Neural progenitor cell (in vitro differentiated cells): ENCODE measurements around the gene STRADB. TPM values are rescaled to one million over a fixed set of nuclear protein-coding genes. Genes with fewer than 3 reads are reported as not detected.

ENCODE experiments used
- DNase-seq: peaks from one replicate; pipeline ENCODE4 v3.0.0-alpha.2; 2016; ENCODE audit warnings: low spot score
- H2AFZ ChIP-seq: fragments of 200-600 bp; sonication (generic); replicated peaks from 2 replicates; pipeline ENCODE4 v1.6.1; 2016; ENCODE audit warnings: antibody characterized with exemption
- H3F3A ChIP-seq: fragments of 200-600 bp; sonication (generic); 2 replicates; pipeline ENCODE4 v1.6.1; 2016; ENCODE audit warnings: antibody characterized with exemption, low read depth
- H3K27ac ChIP-seq: fragments of 200-600 bp; sonication (generic); 2 replicates; pipeline ENCODE4 v1.5.1; 2016; ENCODE audit warnings: mild to moderate bottlenecking
- H3K27me3 ChIP-seq: fragments of 200-600 bp; sonication (generic); 2 replicates; pipeline ENCODE4 v1.6.1; 2016; ENCODE audit warnings: mild to moderate bottlenecking, moderate library complexity
- H3K36me3 ChIP-seq: fragments of 200-600 bp; sonication (generic); 2 replicates; pipeline ENCODE4 v1.5.1; 2016
- H3K4me1 ChIP-seq: fragments of 200-600 bp; sonication (generic); 2 replicates; pipeline ENCODE4 v1.6.1; 2016; ENCODE audit warnings: mixed run types
- H3K4me2 ChIP-seq: fragments of 200-600 bp; sonication (generic); 2 replicates; pipeline ENCODE4 v1.6.1; 2016
- H3K4me3 ChIP-seq: fragments of 200-600 bp; sonication (generic); 2 replicates; pipeline ENCODE4 v1.5.1; 2016
- H3K79me2 ChIP-seq: fragments of 200-600 bp; sonication (generic); 2 replicates; pipeline ENCODE4 v1.6.1; 2016; ENCODE audit warnings: low read depth
- H3K9ac ChIP-seq: fragments of 200-600 bp; sonication (generic); 2 replicates; pipeline ENCODE4 v1.6.1; 2016
- H3K9me3 ChIP-seq: fragments of 200-600 bp; sonication (generic); 2 replicates; pipeline ENCODE4 v1.5.1; 2016; ENCODE audit warnings: low read depth
- H4K20me1 ChIP-seq: fragments of 200-600 bp; sonication (generic); 2 replicates; pipeline ENCODE4 v1.6.1; 2016; ENCODE audit warnings: low read depth
- H3K27ac Mint-ChIP-seq: 3 replicates; pipeline ENCODE4 v1.8.0; 2021; ENCODE audit warnings: mixed read lengths
- H3K27me3 Mint-ChIP-seq: 2 replicates; pipeline ENCODE4 v1.8.0; 2022; ENCODE audit warnings: low read depth, mild to moderate bottlenecking, inconsistent platforms, moderate library complexity, mixed read lengths; ENCODE audit not compliant: insufficient read depth
- H3K36me3 Mint-ChIP-seq: 3 replicates; pipeline ENCODE4 v1.8.0; 2021; ENCODE audit warnings: mixed read lengths
- H3K4me1 Mint-ChIP-seq: 3 replicates; pipeline ENCODE4 v1.8.0; 2021; ENCODE audit warnings: mixed read lengths
- H3K4me3 Mint-ChIP-seq: 3 replicates; pipeline ENCODE4 v1.8.0; 2021; ENCODE audit warnings: mild to moderate bottlenecking, moderate library complexity, mixed read lengths
- H3K9me3 Mint-ChIP-seq: 3 replicates; pipeline ENCODE4 v1.8.0; 2020; ENCODE audit warnings: mixed read lengths
- CTCF ChIP-seq: fragments of 200-600 bp; sonication (generic); IDR thresholded peaks from 2 replicates; pipeline ENCODE4 v1.5.1; 2017; ENCODE audit warnings: antibody characterized with exemption, mild to moderate bottlenecking
- EZH2 ChIP-seq: fragments of 200-600 bp; sonication (generic); IDR thresholded peaks from 2 replicates; pipeline ENCODE4 v1.6.1; 2017; ENCODE audit warnings: antibody characterized with exemption, mild to moderate bottlenecking, moderate library complexity
- EZH2phosphoT487 ChIP-seq: fragments of 200-600 bp; sonication (generic); IDR thresholded peaks from 2 replicates; pipeline ENCODE4 v1.6.1; 2017; ENCODE audit warnings: antibody characterized with exemption
- total RNA-seq: library from RNA; depleted of rRNA; stranded (reverse); fragments of >200 nt; gene quantifications from 2 replicates; pipeline ENCODE4 v1.2.3, GENCODE V29; 2015; ENCODE audit warnings: low replicate concordance

STRADB gene
- total RNA-seq, 1 donor from 2014 or later = 79.4 TPM

DNA sequence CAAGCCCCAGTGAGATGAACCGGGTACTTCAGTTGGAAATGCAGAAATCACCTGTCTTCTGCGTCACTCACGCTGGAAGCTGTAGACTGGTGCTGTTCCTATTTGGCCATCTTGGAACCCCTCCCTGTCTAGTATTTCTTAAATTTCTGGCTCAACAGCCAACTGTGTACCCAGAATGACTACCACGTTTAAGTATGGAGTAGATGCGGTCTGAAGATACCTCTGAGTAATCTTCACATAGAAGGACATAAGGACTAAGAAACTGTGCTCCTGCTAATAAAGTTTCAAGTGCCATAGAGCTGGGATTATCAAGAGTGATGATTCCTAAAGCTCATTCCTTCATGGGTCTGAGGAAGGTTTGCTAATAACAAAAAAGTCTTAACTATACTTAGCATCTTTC lies 20.7 kb upstream of the STRADB start:
- no peak overlapping the region for H3K4me2 ChIP-seq
- H3K9me3 ChIP-seq = no peaks in the 10 kb centered on the region
- no peak overlapping the region for H3K4me3 ChIP-seq
- H4K20me1 ChIP-seq = no peaks in the 10 kb centered on the region
- no peak overlapping the region for H3K27ac ChIP-seq
- no peak overlapping the region for H3K27ac Mint-ChIP-seq
- H3K9ac ChIP-seq = no peak overlapping the region
- no peaks in the 10 kb centered on the region for H3K4me1 ChIP-seq
- TF ChIP-seq CTCF = no peak
- TF ChIP-seq EZH2phosphoT487 = no peak
- TF ChIP-seq EZH2 = no peak
- H3K27me3 ChIP-seq = no peaks in the 10 kb centered on the region
- no peaks in the 10 kb centered on the region for H3K79me2 ChIP-seq
- H3K27me3 Mint-ChIP-seq = peaks cover 2% of the 10 kb centered on the region
- no peaks in the 10 kb centered on the region for H3K36me3 ChIP-seq
- H2AFZ ChIP-seq = no peak overlapping the region
- peaks cover 30% of the 10 kb centered on the region for H3K9me3 Mint-ChIP-seq
- H3F3A ChIP-seq = no peaks in the 10 kb centered on the region
- H3K4me3 Mint-ChIP-seq = no peak overlapping the region
- H3K36me3 Mint-ChIP-seq = peaks cover 11% of the 10 kb centered on the region
- no peaks in the 10 kb centered on the region for H3K4me1 Mint-ChIP-seq
- no peak for DNase-seq

DNA sequence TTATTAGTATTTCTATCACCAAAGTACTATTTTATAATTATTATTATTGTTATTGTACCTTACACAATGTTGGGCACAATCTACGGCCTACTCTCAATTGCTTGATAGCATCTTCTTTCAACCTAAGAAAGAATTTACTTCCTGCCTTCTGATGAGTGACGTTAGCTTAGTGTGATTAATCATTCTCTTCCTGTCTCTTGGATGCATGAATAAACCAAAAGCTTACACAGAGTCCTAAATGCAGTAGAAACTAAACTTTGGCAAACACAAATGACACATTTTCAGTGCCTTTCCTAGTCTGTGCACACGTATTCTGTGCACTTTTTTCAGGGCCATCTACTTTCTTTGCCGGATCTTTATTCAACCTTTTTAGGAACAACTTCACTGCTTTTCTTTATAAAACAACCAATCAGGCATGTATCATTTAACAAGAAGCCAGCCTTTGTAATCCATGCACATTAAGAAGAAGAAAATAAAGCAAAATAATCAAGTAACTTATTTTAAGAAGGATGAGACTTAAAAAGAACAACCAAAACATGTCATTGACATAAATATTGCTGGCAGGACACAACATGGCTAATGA lies 19.4 kb upstream of the STRADB start:
- no peak overlapping the region for H3K9ac ChIP-seq
- no peak for DNase-seq
- H3F3A ChIP-seq = no peaks in the 10 kb centered on the region
- Mint-ChIP-seq H3K9me3 (peaks cover 30% of the 10 kb centered on the region), H3K4me3 (no peak overlapping the region), H3K36me3 (peaks cover 11% of the 10 kb centered on the region), H3K27me3 (peaks cover 2% of the 10 kb centered on the region), H3K27ac (no peak overlapping the region), H3K4me1 (no peaks in the 10 kb centered on the region)
- no peaks in the 10 kb centered on the region for H4K20me1 ChIP-seq
- no peak overlapping the region for H3K4me2 ChIP-seq
- no peaks in the 10 kb centered on the region for H3K27me3 ChIP-seq
- H3K27ac ChIP-seq = no peak overlapping the region
- H3K4me3 ChIP-seq = no peak overlapping the region
- H3K79me2 ChIP-seq = no peaks in the 10 kb centered on the region
- H3K4me1 ChIP-seq = no peaks in the 10 kb centered on the region
- no peaks in the 10 kb centered on the region for H3K9me3 ChIP-seq
- no peak overlapping the region for H2AFZ ChIP-seq
- no peaks in the 10 kb centered on the region for H3K36me3 ChIP-seq
- TF ChIP-seq EZH2 (no peak), EZH2phosphoT487 (no peak), CTCF (no peak)

DNA sequence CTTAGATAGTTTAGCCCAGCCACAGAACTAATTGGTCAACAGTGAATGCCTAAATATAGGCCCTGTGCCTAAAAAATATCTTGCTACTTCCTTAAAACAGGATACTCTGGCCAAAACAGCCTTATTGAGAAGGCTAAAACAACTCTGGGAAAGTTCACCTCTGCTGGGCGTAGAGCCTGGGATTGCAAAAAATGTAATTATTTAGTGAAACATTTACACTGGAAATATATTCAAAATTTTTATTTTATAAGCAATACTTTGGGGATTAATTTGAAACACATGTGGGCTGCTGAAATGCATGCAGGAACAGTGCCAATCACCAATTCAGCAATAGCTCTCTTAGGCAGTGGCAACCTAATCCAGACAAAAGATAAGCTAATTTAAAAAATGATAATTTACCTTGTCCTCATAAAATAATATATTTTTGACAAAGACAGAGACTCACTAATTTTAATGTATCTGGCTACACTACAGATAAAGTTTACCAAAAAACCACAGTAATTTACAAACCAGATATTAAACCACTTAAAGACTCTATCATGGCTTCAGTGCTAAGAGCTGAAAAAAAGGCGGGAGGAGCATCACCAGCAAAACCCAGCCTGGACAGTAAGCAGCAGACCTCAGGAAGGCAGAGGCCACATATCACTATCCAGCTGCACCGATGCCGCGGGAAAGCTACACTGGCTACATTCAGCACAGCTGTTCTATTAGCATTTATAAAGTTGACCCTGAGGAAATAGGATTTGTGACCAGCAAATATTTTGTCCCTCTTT lies 18.7 kb upstream of the STRADB start:
- H3K4me3 ChIP-seq = no peak overlapping the region
- H2AFZ ChIP-seq = no peak overlapping the region
- H3F3A ChIP-seq = no peaks in the 10 kb centered on the region
- TF ChIP-seq EZH2phosphoT487 = no peak
- no peak for TF ChIP-seq EZH2
- TF ChIP-seq CTCF = no peak
- no peaks in the 10 kb centered on the region for H3K4me1 ChIP-seq
- H3K27ac ChIP-seq = no peak overlapping the region
- Mint-ChIP-seq H3K4me3 (no peak overlapping the region), H3K9me3 (peaks cover 28% of the 10 kb centered on the region), H3K36me3 (peaks cover 11% of the 10 kb centered on the region), H3K27me3 (peaks cover 2% of the 10 kb centered on the region), H3K27ac (no peak overlapping the region), H3K4me1 (no peaks in the 10 kb centered on the region)
- H3K9ac ChIP-seq = no peak overlapping the region
- no peaks in the 10 kb centered on the region for H3K27me3 ChIP-seq
- H3K4me2 ChIP-seq = no peak overlapping the region
- no peaks in the 10 kb centered on the region for H3K36me3 ChIP-seq
- no peaks in the 10 kb centered on the region for H3K79me2 ChIP-seq
- DNase-seq = no peak
- H3K9me3 ChIP-seq = no peaks in the 10 kb centered on the region
- H4K20me1 ChIP-seq = no peaks in the 10 kb centered on the region
